MM.1S (cell line): ENCODE data around the gene MAP3K2.

Experiments used
- EZH2 ChIP-seq: fragments of 300-600 bp; sonication (generic); optimal IDR thresholded peaks from 2 replicates; pipeline ENCODE3; 2017; ENCODE audit warnings: low read depth, mild to moderate bottlenecking, antibody characterized with exemption, low read length, mixed read lengths
- EZH2phosphoT487 ChIP-seq: fragments of 300-600 bp; sonication (generic); IDR thresholded peaks from 2 replicates; pipeline ENCODE4 v1.6.1; 2018; ENCODE audit warnings: antibody characterized with exemption, low read length
- TF ChIP-seq, protein P1 (sequence below): fragments of 300-600 bp; sonication (generic); IDR thresholded peaks from 2 replicates; pipeline ENCODE4 v1.5.1; 2016; ENCODE audit warnings: antibody characterized with exemption, low read length, mixed read lengths

DNA sequence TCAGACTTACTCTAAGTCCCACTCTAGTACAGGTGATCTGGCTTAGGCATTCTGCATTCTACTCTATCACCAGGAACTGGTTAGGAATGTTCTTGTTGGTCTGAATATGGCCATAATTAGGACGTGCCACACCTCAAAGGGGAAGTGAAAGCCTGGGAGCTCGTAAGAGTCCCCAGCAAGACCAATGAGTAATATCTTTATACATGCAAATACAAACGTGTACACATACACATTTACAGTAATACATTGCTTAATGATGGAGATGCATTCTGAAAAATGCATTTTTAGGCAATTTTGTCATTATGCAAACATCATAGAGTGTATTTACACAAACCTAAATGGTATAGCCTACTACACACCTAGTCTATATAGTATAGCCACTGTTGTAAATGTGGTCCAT, 74.4 kb downstream of the MAP3K2 start:
- TF ChIP-seq, protein P1, sequence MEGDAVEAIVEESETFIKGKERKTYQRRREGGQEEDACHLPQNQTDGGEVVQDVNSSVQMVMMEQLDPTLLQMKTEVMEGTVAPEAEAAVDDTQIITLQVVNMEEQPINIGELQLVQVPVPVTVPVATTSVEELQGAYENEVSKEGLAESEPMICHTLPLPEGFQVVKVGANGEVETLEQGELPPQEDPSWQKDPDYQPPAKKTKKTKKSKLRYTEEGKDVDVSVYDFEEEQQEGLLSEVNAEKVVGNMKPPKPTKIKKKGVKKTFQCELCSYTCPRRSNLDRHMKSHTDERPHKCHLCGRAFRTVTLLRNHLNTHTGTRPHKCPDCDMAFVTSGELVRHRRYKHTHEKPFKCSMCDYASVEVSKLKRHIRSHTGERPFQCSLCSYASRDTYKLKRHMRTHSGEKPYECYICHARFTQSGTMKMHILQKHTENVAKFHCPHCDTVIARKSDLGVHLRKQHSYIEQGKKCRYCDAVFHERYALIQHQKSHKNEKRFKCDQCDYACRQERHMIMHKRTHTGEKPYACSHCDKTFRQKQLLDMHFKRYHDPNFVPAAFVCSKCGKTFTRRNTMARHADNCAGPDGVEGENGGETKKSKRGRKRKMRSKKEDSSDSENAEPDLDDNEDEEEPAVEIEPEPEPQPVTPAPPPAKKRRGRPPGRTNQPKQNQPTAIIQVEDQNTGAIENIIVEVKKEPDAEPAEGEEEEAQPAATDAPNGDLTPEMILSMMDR, result no peak
- TF ChIP-seq EZH2phosphoT487 (no peak), EZH2 (no peak)
